Mammary epithelial cell (primary cell): ENCODE measurements around the gene STK32C.

Source experiments
- CTCF ChIP-seq, 2 donors: IDR thresholded peaks in 1 of 2; conservative IDR thresholded peaks in 1 of 2; 2 replicates each; pipeline ENCODE4 v1.5.1; 2011 to 2012; ENCODE audit warnings: inconsistent platforms in 2 of 2, low read length in 2 of 2, mild to moderate bottlenecking in 2 of 2, control low read depth in 1 of 2, low read depth in 1 of 2; ENCODE audit not compliant: insufficient read depth in 1 of 2; ENCODE audit errors: extremely low read depth in 1 of 2
- EZH2 ChIP-seq: IDR thresholded peaks from 2 replicates; pipeline ENCODE4 v1.6.1; 2012; ENCODE audit warnings: low read length, inconsistent platforms, borderline replicate concordance

DNA sequence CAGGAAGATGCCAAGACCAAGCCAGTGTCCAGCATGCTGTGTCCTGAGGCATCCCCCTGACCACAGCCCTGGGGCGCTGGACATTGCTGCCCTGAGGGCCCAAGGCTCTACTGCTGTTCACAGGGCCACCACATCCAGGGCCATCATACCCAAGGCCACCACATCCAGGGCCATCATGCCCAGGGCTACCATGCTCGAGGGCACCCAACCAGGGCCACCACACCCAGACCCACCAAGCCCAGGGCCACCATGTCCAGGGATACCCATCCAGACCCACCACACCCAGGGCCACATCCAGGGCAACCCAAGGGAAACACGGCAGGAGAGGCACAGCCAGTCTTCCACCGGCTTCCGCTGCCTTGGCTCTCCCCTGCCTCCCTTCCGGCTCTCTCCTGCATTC lies 17.1 kb downstream of the STK32C start:
- TF ChIP-seq CTCF (conservative IDR thresholded peaks at IDR 0.05 in 1 of 2, IDR thresholded peaks at IDR 0.05 in 1 of 2; ENCODE audit: extremely low read depth in 1 of 2, insufficient read depth in 1 of 2, low read depth in 1 of 2, low read length in 2 of 2) (no peak), EZH2 (no peak)
